GM19023 (cell line): ENCODE results near the gene C4B.
"Not testable (repeated sequence)": the region's sequence is repeated elsewhere in the genome, so short reads cannot be mapped to it uniquely, and the experiment has no call there.

ENCODE experiments used
- ATAC-seq: cut with Tn5 transposase; IDR thresholded peaks from one replicate; pipeline ENCODE4 v1.9.1; 2021; ENCODE audit warnings: mild to moderate bottlenecking, moderate library complexity; ENCODE audit not compliant: unreplicated experiment

The C4B gene

GRCh38 chr6:31980998-31981397 lies 33.6 kb upstream of the C4B start:
- not testable (repeated sequence) for ATAC-seq

DNA sequence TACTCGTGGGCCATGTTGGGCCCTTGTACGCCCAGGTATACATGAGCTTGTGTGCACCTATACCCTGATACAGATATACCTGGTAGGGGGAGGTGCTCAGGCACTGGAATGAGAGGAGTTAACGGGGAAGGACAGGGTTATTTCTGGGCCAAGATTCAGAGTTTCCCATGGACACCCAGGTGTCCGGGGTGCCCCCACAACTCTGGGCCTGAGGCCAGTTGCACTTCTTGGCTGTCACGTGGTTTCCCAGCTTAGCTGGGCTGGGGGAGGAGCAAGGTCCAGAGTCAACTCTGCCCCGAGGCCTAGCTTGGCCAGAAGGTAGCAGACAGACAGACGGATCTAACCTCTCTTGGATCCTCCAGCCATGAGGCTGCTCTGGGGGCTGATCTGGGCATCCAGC lies 32.9 kb upstream of the C4B start, which contains the start of gene C4A:
Gene C4A, plus strand, starts transcription at position 314 of the 400 bp plus-strand sequence. Its CDS starts 51 bp downstream, at position 365.
- ATAC-seq: not testable (repeated sequence)

DNA sequence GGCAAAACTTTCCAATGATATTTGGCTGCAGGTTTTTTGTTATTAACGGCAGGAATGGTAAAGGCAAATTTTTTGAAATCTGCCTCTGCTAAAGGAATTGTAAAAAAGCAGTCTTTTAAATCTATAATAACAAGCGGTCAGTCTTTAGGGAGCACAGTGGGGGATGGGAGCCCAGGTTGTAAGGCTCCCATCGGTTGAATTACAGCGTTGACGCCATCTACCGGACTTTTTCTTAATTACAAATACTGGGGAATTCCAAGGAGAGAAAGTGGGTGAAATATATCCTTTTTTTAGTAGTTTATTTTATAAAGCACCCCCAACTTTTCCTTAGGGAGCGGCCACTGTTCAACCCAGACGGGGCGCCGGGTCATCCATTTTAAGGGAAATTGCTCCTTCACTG lies 25.2 kb upstream of the C4B start:
- not testable (repeated sequence) for ATAC-seq

DNA sequence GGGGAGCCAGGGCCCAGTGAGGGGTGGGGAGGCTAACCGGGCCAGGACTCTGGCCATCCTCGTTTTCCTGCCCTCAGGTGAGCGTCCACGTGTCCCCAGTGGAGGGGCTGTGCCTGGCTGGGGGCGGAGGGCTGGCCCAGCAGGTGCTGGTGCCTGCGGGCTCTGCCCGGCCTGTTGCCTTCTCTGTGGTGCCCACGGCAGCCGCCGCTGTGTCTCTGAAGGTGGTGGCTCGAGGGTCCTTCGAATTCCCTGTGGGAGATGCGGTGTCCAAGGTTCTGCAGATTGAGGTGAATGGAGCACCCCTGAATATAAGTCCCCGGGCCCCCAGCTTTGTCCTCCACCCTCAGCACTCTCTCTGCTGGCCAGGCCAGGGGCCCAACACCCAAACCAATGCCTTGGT lies 20.2 kb upstream of the C4B start:
- not testable (repeated sequence) for ATAC-seq

- ATAC-seq: not testable (repeated sequence)
Observed at GRCh38 chr6:31996385-31996784, 18.2 kb upstream of the C4B start.

- ATAC-seq: not testable (repeated sequence)
Observed at GRCh38 chr6:32002546-32003268, 11.9 kb upstream of the C4B start.

DNA sequence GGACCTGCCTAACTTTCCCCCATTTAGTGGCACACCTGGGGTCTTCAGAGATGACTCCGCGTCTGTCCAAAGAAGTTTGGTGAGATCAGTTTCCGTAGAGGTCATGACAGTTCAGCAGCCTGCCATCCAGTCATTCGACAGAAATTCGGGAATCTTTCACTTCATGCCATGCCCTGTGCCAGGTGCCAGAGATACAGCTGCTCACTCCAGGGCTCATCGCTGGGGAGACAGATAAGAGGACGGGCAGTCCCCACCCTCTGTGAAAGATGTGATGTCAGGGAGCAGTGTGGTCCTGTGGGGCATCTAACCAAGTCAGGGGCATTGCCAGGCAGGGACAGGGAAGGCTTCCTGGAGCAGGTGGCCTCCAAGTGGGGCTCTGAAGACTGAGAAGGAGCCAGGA lies 11.3 kb upstream of the C4B start:
- not testable (repeated sequence) for ATAC-seq

DNA sequence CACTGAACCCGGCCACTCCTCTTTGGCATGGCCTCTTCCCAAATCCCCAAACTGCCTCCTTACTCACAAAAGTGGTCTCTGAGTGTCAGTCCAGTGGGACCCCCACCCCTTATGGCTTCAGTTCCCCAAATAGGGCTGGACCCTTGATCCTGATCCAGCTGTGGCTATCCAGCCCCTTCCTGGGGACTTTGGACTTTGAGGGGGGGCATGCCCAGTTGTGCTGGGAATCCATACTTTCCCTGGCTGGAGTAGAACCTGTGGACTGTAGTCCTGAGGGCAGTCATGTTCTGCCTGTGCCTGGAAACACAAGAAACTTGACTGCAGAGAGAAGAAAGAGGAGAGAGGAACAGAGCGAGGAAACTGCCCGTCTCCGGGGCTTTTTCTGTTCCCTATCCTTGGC lies 10.2 kb upstream of the C4B start:
- ATAC-seq: not testable (repeated sequence)

DNA sequence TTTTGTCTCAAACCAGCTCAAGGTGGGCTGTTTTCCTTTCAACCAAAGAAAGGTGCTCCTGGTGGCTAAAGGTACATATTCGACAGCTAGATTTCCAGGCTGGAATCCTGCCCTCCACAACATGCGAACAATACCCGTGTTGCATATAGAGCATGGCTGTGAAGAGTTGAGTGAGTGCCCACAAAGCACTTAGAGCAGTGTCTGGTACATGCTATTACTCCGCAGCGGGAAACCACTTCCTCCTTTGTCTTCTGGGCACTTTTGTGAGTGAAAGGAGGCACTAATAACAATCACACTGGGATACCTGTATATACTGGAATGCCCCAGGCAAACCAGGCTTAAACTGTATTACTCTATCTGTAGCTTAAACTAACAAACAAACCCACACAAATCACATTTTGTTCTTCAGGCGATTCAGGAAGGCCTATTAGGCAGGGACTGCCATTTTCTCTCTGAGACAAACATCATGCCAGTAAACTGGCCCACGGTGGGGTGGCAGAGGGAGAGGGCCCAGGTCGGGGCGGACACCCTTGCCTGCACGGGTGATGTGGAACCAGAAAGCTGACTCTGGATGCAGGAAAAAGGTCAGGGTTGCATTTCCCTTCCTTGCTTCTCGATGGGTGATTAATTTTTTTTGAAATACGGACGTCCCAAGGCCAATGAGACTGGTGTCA lies 9.6 kb upstream of the C4B start:
- not testable (repeated sequence) for ATAC-seq

DNA sequence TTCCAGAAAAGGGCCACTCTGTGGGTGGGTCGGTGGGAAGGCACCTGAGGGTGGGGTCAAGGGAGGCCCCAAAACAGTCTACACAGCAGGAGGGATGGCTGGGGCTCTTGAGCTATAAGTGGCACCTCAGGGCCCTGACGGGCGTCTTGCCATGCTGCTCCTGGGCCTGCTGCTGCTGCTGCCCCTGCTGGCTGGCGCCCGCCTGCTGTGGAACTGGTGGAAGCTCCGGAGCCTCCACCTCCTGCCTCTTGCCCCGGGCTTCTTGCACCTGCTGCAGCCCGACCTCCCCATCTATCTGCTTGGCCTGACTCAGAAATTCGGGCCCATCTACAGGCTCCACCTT lies 9.1 kb upstream of the C4B start:
- not testable (repeated sequence) for ATAC-seq

DNA sequence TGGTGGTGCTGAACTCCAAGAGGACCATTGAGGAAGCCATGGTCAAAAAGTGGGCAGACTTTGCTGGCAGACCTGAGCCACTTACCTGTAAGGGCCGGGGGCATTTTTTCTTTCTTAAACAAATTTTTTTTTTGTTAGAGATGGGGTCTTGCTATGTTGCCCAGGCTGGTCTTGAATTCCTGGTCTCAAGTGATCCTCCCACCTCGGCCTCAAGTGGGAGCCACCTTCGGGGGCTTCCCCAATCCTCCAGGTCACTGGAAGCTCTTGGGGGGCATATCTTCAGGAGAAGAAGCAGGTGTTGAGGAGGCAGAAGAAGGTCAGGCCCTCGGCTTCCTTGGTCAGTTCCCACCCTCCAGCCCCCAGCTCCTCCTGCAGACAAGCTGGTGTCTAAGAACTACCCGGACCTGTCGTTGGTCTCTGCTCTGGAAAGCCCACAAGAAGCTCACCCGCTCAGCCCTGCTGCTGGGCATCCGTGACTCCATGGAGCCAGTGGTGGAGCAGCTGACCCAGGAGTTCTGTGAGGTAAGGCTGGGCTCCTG lies 8.5 kb upstream of the C4B start:
- ATAC-seq: not testable (repeated sequence)

GRCh38 chr6:32007086-32007485 lies 7.5 kb upstream of the C4B start:
- not testable (repeated sequence) for ATAC-seq

GRCh38 chr6:32008037-32008436 lies 6.6 kb upstream of the C4B start:
- ATAC-seq: not testable (repeated sequence)

- not testable (repeated sequence) for ATAC-seq
Observed at GRCh38 chr6:32008616-32009015, 6.0 kb upstream of the C4B start.

DNA sequence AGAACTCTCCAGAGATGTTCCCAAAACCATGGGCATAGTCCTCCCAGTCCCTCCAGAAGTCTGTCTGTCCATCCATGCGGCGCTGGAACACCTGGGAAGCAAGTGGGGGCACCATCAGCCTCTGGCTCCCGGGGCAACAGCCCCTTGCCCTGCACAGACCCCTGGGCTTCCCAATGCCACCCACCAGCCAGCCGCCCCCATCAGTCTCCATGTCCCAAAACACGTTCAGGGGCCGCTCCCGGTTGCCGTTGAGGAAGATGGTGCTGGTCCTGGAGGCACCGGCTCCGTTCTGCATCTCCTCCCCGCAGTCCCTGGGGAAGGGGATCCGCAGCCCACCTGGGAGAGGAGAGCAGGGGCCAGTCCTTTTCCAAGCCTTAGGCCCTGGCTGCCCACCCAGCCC lies 5.1 kb upstream of the C4B start:
- ATAC-seq: not testable (repeated sequence)

- ATAC-seq: not testable (repeated sequence)
Observed at GRCh38 chr6:32010856-32011530, 3.6 kb upstream of the C4B start.

- not testable (repeated sequence) for ATAC-seq
Observed at GRCh38 chr6:32012941-32013617, 1.5 kb upstream of the C4B start.

GRCh38 chr6:32013738-32014137 lies 857 bp upstream of the C4B start:
- not testable (repeated sequence) for ATAC-seq

GRCh38 chr6:32022100-32022499 lies 7.5 kb downstream of the C4B start:
- ATAC-seq: not testable (repeated sequence)

DNA sequence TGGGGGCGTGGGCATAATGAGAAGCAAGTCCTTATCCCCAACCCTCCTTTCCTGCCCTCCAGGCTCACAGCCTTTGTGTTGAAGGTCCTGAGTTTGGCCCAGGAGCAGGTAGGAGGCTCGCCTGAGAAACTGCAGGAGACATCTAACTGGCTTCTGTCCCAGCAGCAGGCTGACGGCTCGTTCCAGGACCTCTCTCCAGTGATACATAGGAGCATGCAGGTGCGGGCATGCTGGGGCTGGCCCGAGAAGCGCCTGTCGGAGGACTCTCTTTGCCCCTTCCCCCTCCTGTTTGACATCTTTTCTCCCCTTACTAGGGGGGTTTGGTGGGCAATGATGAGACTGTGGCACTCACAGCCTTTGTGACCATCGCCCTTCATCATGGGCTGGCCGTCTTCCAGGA lies 14.0 kb downstream of the C4B start:
- not testable (repeated sequence) for ATAC-seq

GRCh38 chr6:32029553-32029952 lies 15.0 kb downstream of the C4B start:
- ATAC-seq: not testable (repeated sequence)
